H7 (cell line): ENCODE measurements around the gene REEP1. TPM values are rescaled to one million over a fixed set of nuclear protein-coding genes. Genes with fewer than 3 reads are reported as not detected.

Experiments
- DNase-seq: peaks from one replicate; pipeline ENCODE4 v3.0.0; 2012
- H3K27me3 ChIP-seq: 2 replicates; pipeline ENCODE4 v1.6.0; 2011; ENCODE audit warnings: mild to moderate bottlenecking, low read length; ENCODE audit not compliant: control insufficient read depth, insufficient read depth
- H3K36me3 ChIP-seq: replicated peaks from 2 replicates; pipeline ENCODE4 v1.5.1; 2011; ENCODE audit warnings: low read length; ENCODE audit not compliant: control insufficient read depth, insufficient read depth
- H3K4me3 ChIP-seq: 2 replicates; pipeline ENCODE4 v1.5.1; 2011; ENCODE audit warnings: low read depth, mild to moderate bottlenecking, control low read depth, low read length, moderate library complexity; ENCODE audit not compliant: insufficient read depth
- total RNA-seq: library from RNA; depleted of rRNA; stranded (reverse); fragments of >200 nt; shearing (Covaris generic); gene quantifications from 2 replicates; pipeline ENCODE4 v1.2.3, GENCODE V29; 2014

Gene REEP1
- total RNA-seq, 1 experiment from 2014 or later: 0.48 TPM

DNA sequence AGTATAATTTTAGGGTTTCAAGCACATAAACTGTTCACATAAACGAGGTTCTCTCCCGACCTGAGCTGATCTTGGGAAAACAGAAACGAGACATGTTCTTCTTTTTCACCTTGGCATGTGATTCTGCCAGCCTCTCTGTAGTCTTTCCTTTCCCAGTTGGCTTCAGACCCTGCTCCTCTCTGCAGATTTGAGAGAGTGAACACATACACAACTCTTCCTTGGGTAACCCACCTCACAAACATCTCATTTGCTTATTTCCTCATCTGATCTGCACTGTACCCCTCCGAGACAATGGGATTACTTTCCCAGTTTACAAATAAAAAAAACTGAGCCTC, 46.1 kb downstream of the REEP1 start:
- DNase-seq: no peak

DNA sequence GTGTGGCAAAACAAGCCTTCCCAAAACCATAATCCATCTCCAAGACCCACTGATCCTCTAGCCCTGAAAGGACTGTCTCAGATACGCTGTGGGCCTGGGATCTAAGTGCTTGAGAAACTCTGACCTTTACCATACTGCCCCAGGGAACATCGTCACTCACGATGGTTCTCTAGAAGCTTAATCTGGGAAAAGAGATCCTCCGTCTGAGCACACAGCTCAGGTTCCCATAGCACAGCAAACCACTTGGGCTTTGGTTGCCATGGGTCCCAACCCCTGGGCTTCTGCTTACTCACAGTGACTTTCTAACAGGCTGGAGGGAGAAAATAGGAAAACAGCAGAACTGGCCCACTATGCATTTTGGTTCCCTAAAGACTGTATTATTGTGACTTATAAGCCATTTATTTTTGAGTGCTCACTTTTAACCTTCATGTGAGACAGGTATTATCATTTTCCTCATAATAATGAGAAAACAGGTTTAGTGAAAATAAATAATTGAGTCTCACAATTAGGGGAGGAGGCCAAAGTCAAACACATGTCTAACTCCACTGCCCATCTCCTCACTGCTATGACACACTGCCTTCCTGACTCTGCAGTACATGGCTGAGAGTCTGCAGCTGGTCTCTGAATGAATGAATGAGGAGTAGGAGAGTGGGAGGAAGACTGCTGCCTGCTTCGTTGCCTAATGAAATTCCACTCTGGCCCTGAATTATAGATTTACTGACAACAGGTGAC, 46.7 kb downstream of the REEP1 start:
- Histone ChIP-seq H3K27me3 (no peaks in the 10 kb centered on the region), H3K4me3 (no peak overlapping the region), H3K36me3 (no peaks in the 10 kb centered on the region)
- DNase-seq: no peak

More for the DNA sequence above, 46.1 kb downstream of the REEP1 start:
- H3K4me3 ChIP-seq: no peak overlapping the region
- H3K36me3 ChIP-seq: no peaks in the 10 kb centered on the region
- no peaks in the 10 kb centered on the region for H3K27me3 ChIP-seq

DNA sequence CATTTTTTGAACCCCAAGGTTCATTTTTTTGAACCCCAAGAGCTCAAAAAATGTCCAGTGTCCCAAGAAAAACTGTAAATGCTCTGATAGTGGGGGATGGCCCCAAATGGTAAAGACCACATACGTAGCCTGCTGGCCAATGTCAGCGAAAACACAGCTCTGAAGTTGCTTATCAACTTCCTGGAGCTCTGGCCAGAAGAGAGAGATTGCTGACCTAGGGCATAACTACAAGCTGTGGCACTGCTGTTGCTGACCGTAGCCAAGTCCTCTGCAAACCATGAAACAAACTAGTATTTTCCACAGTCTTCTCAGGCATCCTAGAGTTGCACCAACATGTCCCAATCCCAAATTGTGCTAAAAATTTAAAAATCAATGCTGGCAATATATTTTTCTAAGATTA, 50.9 kb downstream of the REEP1 start:
- DNase-seq: no peak
- Histone ChIP-seq H3K4me3 (no peak overlapping the region), H3K27me3 (no peaks in the 10 kb centered on the region), H3K36me3 (no peaks in the 10 kb centered on the region)

DNA sequence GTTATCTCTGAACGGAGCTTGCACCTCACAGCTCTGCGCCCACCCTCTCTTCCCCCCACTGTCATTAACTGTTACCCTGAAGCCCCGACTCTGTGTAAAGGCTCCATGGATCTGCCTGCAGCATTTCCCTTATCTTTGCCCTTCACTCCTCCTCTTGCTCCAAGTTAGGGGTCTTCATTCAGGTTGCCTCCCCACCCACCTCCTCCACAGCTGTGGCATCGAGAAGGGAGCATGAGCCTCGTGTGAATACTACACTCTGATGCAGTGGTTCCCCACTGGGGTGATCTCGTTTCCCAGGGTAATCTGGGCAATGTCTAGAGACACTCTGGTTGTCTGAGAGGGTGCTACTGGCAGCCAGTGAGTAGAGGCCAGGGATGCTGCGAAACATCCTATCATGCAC, 51.4 kb downstream of the REEP1 start:
- no peaks in the 10 kb centered on the region; the same call in 1 of the 2 replicates for H3K27me3 ChIP-seq
- no peaks in the 10 kb centered on the region for H3K36me3 ChIP-seq
- H3K4me3 ChIP-seq: no peak overlapping the region
- DNase-seq: no peak

DNA sequence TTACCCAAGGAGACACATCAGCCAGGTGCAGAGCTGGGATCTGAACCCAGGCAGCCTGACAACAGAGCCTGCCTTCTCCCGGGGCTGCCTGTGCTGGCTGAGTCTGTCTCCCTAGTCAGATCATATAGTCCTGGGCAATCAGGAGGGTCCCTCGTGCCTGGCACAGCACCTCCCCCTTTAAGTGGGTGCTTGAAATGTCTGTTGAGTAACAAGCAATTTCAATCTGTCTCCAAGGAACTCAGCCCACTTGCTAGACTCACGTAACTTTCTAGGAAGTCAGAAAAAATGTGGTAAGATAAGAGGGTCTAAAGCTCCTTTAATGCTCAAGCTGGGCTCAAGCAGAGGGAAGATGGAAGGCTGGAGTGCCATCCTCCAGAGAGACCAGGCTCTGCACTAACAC, 51.9 kb downstream of the REEP1 start:
- DNase-seq: no peak
- Histone ChIP-seq H3K36me3 (no peaks in the 10 kb centered on the region), H3K4me3 (no peak overlapping the region), H3K27me3 (no peaks in the 10 kb centered on the region; the same call in 1 of the 2 replicates)

DNA sequence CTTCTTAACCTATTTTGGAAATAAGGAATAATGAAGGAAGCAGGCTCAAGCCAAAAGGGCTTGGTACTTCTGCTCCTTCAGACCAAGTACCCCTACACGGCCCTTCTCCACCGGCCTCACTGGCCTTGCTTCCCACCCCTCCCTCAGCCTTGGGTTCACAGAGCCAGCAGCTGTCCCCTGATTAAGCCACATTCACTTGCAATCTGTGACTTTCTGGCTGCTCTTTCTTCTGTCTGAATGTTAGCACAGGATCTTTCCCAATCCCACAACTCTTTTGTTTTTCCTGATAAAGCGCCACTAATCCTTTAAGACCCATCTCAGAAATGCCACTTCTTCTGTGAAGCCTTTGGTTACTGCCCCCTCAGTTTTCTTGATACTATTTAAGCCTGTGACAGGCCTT, 52.4 kb downstream of the REEP1 start:
- H3K27me3 ChIP-seq: no peaks in the 10 kb centered on the region; the same call in 1 of the 2 replicates
- DNase-seq: no peak
- H3K36me3 ChIP-seq: no peaks in the 10 kb centered on the region
- H3K4me3 ChIP-seq: no peak overlapping the region

DNA sequence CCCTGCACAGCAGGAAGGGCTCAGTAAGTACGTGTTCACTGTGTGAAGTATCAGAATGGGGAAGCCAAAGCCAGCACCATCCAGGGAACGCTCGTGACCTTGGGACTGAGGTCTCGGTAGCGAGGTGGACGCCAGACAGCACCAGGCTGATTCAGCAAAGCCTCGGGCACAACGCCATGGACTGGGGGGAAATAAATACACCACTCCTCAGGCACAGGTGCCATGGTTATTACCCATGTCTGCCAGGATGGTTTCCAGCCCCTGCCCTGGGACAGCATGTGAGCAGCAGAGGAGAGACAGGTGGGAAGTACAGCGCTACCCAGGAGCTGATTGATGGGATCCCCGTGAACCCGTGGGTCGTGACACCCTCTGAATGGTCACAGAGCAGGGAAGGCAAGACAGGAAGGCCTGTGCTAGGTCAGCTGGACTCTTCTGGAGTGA, 53.0 kb downstream of the REEP1 start:
- Histone ChIP-seq H3K36me3 (no peaks in the 10 kb centered on the region), H3K27me3 (no peaks in the 10 kb centered on the region; the same call in 1 of the 2 replicates), H3K4me3 (no peak overlapping the region)
- DNase-seq: no peak

DNA sequence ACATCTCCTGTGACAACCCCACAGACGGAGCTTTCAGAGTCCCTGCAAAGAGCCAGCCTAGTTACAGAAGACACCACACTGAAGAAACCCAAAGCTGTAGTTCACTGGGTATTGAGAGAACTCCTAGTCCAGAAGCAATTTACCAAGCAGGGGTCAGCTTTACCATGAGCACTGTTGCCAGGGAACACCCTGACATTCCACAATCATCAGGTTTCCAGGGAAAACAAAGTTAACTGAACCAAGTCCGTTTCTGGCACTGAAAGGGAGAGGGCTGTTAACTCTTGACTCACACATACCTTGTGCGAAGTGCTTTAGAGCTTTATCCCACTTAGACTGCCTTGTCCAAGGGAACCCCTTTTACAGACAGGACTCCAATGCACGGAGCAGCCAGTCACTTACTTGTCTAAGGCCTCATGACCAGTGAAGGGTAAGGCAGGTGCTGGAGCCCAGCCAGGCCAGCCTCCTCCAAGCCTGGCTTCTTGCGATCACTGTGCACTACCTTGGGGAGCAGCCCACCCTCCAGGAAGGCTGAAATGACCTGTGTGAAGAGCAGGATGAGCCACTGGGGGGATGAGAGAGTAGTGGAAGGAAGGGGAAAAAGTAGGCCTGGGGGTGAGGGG, 53.9 kb downstream of the REEP1 start:
- H3K4me3 ChIP-seq: no peak overlapping the region
- no peaks in the 10 kb centered on the region; the same call in 1 of the 2 replicates for H3K27me3 ChIP-seq
- H3K36me3 ChIP-seq: no peaks in the 10 kb centered on the region
- DNase-seq: no peak

DNA sequence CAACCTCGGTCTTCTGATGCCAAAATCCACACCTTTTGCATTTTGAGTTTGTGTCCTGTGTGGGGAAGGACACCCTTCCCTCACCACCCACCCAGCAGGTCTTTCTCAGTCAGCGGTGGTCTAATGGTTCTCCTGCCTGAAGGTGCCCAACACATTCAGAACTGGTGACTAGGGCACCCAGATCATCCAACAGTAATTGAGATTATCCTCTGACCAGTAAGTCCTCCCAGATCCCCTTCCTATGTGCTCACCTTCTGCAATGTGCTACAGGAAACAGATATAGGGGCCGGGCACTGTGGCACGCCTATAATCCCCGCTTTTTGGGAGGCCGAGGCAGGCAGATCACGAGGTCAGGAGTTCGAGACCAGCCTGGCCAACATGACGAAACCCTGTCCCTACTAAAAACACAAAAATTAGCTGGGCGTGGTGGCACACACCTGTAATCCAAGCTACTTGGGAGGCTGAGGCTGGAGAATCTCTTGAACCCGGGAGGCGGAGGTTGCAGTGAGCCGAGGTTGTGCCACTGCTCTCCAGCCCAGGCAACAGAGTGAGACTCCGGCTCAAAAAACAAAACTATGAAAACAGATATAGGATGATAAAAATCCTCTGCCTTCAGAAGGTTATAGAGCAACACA, 56.2 kb downstream of the REEP1 start:
- DNase-seq: no peak
- Histone ChIP-seq H3K36me3 (no peaks in the 10 kb centered on the region), H3K4me3 (no peak overlapping the region), H3K27me3 (no peaks in the 10 kb centered on the region; the same call in 1 of the 2 replicates)

DNA sequence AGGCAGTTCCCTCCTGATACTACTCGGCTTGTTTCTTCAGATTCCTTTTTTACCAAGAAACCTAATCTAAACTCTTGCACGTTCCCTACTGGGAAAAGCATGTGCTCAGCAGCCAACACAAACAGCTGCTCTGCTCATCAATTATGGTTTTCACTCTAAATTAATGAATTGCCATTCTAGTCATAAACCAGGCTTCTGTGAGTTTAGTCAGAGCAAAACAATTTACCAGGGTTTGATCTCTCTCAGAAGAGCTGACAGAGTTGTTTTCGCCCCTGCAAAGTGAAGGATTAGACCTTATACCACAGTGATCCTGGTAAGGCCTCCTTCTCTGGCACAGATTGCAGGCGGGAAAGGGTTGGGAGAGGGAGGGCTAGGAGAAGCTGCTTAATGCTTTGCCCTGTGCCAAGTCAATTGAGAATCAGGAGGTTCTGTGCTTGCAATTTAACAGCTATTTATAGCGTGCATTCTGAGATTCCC, 57.2 kb downstream of the REEP1 start:
- Histone ChIP-seq H3K4me3 (no peak overlapping the region), H3K36me3 (no peaks in the 10 kb centered on the region), H3K27me3 (no peaks in the 10 kb centered on the region; the same call in 1 of the 2 replicates)
- no peak for DNase-seq

DNA sequence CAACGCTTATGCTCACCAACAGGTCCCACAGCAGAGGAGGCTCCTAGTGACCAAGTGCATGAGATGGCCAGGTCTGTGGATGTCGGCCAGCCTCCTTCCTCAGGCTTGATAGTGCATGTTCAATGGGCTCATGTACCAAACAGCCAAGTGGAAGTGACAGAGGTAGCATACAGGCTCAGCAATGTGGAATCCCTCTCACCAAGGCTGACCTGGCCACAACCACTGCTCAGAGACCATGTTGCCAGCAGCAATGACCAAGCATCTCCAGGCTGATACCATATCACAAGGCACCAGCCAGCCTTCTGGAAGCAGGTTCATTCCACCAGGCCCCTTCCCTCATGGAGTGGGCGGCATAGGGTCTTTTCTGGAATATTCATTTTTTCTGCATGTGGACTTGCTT, 61.5 kb downstream of the REEP1 start:
- no peak overlapping the region for H3K4me3 ChIP-seq
- no peaks in the 10 kb centered on the region for H3K36me3 ChIP-seq
- no peak for DNase-seq
- H3K27me3 ChIP-seq: no peaks in the 10 kb centered on the region; the same call in 1 of the 2 replicates

DNA sequence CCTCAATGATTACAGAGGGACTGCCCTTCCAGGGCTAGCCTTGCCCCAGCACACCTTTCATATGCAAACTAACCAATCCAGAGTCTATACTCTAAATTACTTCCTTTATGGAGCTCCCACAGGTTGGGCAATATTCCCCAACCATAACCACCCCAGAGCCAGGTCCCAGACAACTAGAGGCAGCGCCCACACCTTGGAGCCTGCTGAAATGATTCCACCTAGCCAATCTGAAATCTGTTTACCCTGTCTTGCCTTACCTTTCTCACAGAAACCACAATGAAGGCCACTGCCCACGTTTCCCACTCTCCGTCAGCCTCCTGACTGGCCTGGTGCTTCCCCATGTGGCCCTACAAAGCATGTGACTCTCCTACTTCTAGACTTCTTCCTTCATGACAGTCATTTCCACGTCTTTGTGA, 62.0 kb downstream of the REEP1 start:
- no peak for DNase-seq
- Histone ChIP-seq H3K27me3 (no peaks in the 10 kb centered on the region; the same call in 1 of the 2 replicates), H3K4me3 (no peak overlapping the region), H3K36me3 (no peaks in the 10 kb centered on the region)

DNA sequence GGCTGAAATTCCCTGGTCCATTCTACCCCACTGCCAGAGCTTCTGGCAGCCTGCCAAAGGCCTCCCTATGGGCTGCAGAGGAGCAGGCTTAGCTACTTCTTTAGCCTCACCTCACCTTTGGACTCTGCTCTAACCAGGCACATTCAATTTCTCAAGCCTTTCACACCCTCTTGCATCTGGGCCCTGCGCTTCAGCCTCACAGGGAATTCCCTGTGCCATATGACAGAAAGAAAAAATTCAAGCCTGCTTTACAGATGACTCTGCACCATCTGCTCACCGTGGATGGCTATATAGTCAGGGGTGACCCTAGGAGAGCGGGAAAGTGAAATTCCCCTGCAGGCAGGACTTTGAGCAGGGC, 62.5 kb downstream of the REEP1 start:
- no peak for DNase-seq
- Histone ChIP-seq H3K27me3 (no peaks in the 10 kb centered on the region; the same call in 1 of the 2 replicates), H3K4me3 (no peak overlapping the region), H3K36me3 (no peaks in the 10 kb centered on the region)

DNA sequence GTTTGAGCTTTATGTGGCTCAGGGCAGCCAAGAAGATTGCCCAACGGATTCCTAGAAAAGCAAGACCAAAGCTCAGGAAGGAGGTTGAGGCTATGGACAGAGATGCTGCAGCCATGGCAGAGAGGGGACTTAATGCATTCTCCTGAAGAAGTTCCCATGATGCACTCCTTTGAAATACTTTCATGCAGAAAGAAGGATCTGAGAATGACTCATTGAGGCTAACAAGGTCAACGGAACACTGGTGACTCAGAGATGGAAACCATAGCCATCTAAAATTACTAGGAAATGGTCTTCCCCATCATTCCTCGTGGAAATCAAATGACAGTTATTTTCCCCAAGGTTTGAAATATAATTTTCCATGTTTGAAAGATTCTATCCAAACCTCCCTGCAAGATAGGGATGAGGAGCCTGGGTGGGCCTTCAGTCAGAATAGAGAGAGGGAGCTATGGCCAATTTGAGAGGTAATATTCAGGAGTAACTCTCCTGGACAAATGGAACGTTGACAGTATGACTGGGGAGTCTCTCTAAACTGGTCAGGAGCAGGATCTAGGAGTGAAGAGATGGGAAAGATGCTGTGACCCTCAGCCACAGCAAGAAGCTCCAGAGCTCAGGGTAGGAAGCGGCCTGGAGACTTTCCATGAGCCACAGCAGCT, 63.0 kb downstream of the REEP1 start:
- no peak for DNase-seq
- H3K4me3 ChIP-seq: no peak overlapping the region
- no peaks in the 10 kb centered on the region; the same call in 1 of the 2 replicates for H3K27me3 ChIP-seq
- no peaks in the 10 kb centered on the region for H3K36me3 ChIP-seq
